ENCODE measurements around the gene NHSL1.

Gene NHSL1

DNA sequence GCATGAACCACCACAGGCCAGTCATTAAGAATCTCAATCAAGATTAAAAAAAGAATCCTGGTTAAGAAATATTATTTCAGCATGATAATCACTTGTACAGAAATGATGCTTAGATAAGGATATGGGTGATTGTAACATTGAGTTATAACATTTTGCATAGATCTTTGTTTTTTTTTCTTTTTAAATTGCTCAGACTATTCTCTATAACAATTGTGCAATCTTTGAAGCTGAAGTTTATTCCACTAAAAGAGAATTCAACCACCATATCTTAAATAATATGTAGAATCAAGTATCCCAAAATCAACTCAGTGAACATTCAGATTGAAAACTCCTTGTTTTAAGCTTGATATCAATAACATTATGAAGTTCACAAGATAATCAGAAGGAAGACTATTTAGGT is 122.3 kb downstream of the NHSL1 start:
- no peak for DNase-seq (ENCODE audit: low read depth in 2 of 3, low spot score in 1 of 3)

- no peak for DNase-seq (ENCODE audit: low read depth in 2 of 3, low spot score in 1 of 3)
Measured at GRCh38 chr6:138374815-138375214, 124.5 kb downstream of the NHSL1 start.

DNA sequence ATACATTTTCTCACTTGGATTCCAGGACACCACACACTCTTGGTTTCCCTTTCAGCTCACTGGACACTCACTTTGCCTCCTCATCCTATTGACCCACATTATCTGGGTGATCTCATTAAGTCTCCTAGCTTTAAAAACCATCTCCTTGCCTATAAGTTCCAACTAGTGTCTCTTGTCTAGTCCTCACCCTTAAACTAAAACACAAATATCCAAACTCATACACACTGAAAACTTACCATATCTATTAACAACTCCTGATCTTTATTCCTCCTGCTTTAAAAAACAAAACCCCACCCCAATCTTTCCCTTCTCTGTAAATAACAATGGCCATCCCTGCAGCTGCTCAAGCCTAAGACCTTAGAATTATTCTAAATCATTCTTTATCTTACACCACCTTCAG is 125.1 kb downstream of the NHSL1 start:
- DNase-seq (ENCODE audit: low read depth in 2 of 3, low spot score in 1 of 3), result no peak

GRCh38 chr6:138372711-138373463 is 126.4 kb downstream of the NHSL1 start:
- DNase-seq (ENCODE audit: low read depth in 2 of 3, low spot score in 1 of 3), result no peak
